H1 (cell line): Measurements from ENCODE around the gene KRT76. TPM values are rescaled to one million over a fixed set of nuclear protein-coding genes. Genes with fewer than 3 reads are reported as not detected.

Source experiments
- BRCA1 ChIP-seq: IDR thresholded peaks from 2 replicates; pipeline ENCODE4 v1.6.1; 2012; ENCODE audit warnings: low read depth, low read length, improper control_type of control experiment
- KDM4A ChIP-seq: IDR thresholded peaks from one replicate; pipeline ENCODE4 v1.7.1; 2012; ENCODE audit warnings: low read depth, mild to moderate bottlenecking, moderate library complexity, low read length, inconsistent platforms; ENCODE audit not compliant: severe bottlenecking
- MAFK ChIP-seq: IDR thresholded peaks from 2 replicates; pipeline ENCODE4 v1.6.1; 2012; ENCODE audit warnings: low read depth, mild to moderate bottlenecking, improper control_type of control experiment, low read length
- NRF1 ChIP-seq: IDR thresholded peaks from 2 replicates; pipeline ENCODE4 v1.6.1; 2011; ENCODE audit warnings: mild to moderate bottlenecking, low read depth, low read length, improper control_type of control experiment
- PHF8 ChIP-seq: fragments of 200-600 bp; sonication (generic); conservative IDR thresholded peaks from 2 replicates; pipeline ENCODE4 v1.7.1; 2012; ENCODE audit warnings: low read depth, mild to moderate bottlenecking, inconsistent platforms, low read length, moderate library complexity
- TBP ChIP-seq: IDR thresholded peaks from 2 replicates; pipeline ENCODE4 v1.6.1; 2011; ENCODE audit warnings: low read depth, low read length, improper control_type of control experiment
- polyA plus RNA-seq, 7 experiments: library from polyadenylated mRNA; depleted of rRNA in 3 of 7; stranded (reverse) in 5 of 7; unstranded in 2 of 7; fragments of >200 nt in 5 of 7; fragments of 200-250 nt in 2 of 7; gene quantifications; 1 replicate in 5 of 7; 2 replicates in 1 of 7; 4 replicates in 1 of 7; pipeline versions ENCODE4 v1.2.1 to v1.2.3, GENCODE V29; 2011 to 2013; ENCODE audit warnings: missing spikeins in 2 of 7, mixed read lengths in 2 of 7
- total RNA-seq: library from RNA; stranded (reverse); fragmentation: NEBNext Ultra II Directional; extraction: Animal tissue kit (Norgen Biotek cat#: 25700); gene quantifications from 2 replicates; pipeline ENCODE4 v1.2.1, GENCODE V29; 2021

Gene KRT76
- total and polyA plus RNA-seq, 2 of the 8 experiments (the other 6 are each of a cell fraction or from before 2014, with no cell fraction given), result not detected

GRCh38 chr12:52821826-52822660 is 44.9 kb upstream of the KRT76 start (continued):
- TF ChIP-seq NRF1, result no peak
- no peak for TF ChIP-seq KDM4A
- no peak for TF ChIP-seq PHF8
- TF ChIP-seq BRCA1, result no peak
- TF ChIP-seq MAFK, result no peak
- TF ChIP-seq TBP, result no peak
